Right ventricle myocardium inferior (tissue), 1 donor: Measurements from ENCODE around the gene BEND2. TPM values are rescaled to one million over a fixed set of nuclear protein-coding genes. Genes with fewer than 3 reads are reported as not detected.

Experiments
- ATAC-seq: fragments of 200-7000 bp; cut with Tn5 transposase; one replicate; pipeline ENCODE4 v1.9.1; 2020; ENCODE audit warnings: mild to moderate bottlenecking, moderate library complexity
- DNase-seq: peaks from one replicate; pipeline ENCODE4 v3.0.0; 2021; ENCODE audit errors: missing footprints
- intact Hi-C: fragments of 100-400 bp; cut with DNase I; formaldehyde crosslinking; loops from one replicate; pipeline ENCODE4 v1.11.0; 2022
- total RNA-seq: library from RNA; stranded (reverse); fragmentation: NEBNext Ultra II Directional; extraction: Animal tissue kit (Norgen Biotek cat#: 25700); gene quantifications from one replicate; pipeline ENCODE4 v1.2.1, GENCODE V29; 2021
- donor health status: DM: no; HTN: yes; CAD: no; lungs with severe emphysema.

Gene BEND2
- total RNA-seq, 1 donor from 2014 or later = not detected

- ATAC-seq = no peak
- intact Hi-C loops = loop anchor here (2.0 kb wide), 1 partner anchor 22 kb away; no protein-coding TSS in a partner anchor
Measured at GRCh38 chrX:18151157-18151556, 69.5 kb downstream of the BEND2 start.

GRCh38 chrX:18149454-18149853 lies 71.2 kb downstream of the BEND2 start:
- ATAC-seq (no peak), DNase-seq (no peak)
- intact Hi-C loops = loop anchor here (5.0 kb wide), 1 partner anchor 52 kb away; no protein-coding TSS in a partner anchor

More at GRCh38 chrX:18151157-18151556, 69.5 kb downstream of the BEND2 start:
- no peak for DNase-seq

GRCh38 chrX:18146954-18147353 lies 73.7 kb downstream of the BEND2 start:
- intact Hi-C loops = loop anchor here (5.0 kb wide), 1 partner anchor 50 kb away; no protein-coding TSS in a partner anchor
- DNase-seq (no peak), ATAC-seq (no peak)

GRCh38 chrX:18146009-18146408 lies 74.7 kb downstream of the BEND2 start:
- intact Hi-C loops = loop anchor here (5.0 kb wide), 1 partner anchor 49 kb away; no protein-coding TSS in a partner anchor

GRCh38 chrX:18136816-18137215 lies 83.9 kb downstream of the BEND2 start:
- ATAC-seq = no peak
- no peak for DNase-seq
- intact Hi-C loops = no loop called here

More at GRCh38 chrX:18146009-18146408, 74.7 kb downstream of the BEND2 start:
- DNase-seq (no peak), ATAC-seq (no peak)

- DNase-seq (no peak), ATAC-seq (no peak)
- intact Hi-C loops = no loop called here
Measured at GRCh38 chrX:18133605-18134004, 87.1 kb downstream of the BEND2 start.

- intact Hi-C loops = no loop called here
- ATAC-seq = no peak
- DNase-seq = no peak
Measured at GRCh38 chrX:18129690-18130089, 91.0 kb downstream of the BEND2 start.

- DNase-seq (no peak), ATAC-seq (no peak)
- intact Hi-C loops = no loop called here
Measured at GRCh38 chrX:18126971-18127370, 93.7 kb downstream of the BEND2 start.

- no peak for DNase-seq
- intact Hi-C loops = no loop called here
- ATAC-seq = no peak
Measured at GRCh38 chrX:18119856-18120255, 100.8 kb downstream of the BEND2 start.

Other genes with a start within 250 kb of the BEND2 start
- 1.4 TPM for gene SCML2, start 133.8 kb upstream of the BEND2 start, total RNA-seq
- 8.1 TPM for gene CDKL5, start 204.7 kb upstream of the BEND2 start, total RNA-seq